ENCODE results near the gene GRID2IP.

DNA sequence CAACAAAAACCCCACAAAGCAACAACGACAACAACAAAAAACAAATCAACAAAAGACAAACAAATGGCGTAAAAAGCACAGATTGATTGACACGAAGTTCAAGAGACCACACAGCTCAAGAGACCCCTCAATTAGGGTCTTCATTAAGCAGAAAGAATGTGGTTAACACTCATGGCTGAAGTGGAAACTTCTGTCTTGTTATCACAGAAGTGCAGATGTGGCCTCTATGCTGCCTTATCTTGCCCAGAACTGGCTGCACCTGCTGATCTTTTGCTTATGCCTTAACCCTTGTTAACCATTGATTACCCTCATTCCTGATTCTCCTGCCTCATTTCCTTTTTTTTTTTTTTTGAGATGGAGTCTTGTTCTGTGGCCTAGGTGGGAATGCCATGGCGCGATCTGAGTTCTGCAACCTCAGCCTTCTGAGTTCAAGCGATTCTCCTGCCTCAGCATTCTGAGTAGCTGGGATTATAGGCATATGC lies 100.0 kb downstream of the GRID2IP start:
- TF ChIP-seq, protein P1, sequence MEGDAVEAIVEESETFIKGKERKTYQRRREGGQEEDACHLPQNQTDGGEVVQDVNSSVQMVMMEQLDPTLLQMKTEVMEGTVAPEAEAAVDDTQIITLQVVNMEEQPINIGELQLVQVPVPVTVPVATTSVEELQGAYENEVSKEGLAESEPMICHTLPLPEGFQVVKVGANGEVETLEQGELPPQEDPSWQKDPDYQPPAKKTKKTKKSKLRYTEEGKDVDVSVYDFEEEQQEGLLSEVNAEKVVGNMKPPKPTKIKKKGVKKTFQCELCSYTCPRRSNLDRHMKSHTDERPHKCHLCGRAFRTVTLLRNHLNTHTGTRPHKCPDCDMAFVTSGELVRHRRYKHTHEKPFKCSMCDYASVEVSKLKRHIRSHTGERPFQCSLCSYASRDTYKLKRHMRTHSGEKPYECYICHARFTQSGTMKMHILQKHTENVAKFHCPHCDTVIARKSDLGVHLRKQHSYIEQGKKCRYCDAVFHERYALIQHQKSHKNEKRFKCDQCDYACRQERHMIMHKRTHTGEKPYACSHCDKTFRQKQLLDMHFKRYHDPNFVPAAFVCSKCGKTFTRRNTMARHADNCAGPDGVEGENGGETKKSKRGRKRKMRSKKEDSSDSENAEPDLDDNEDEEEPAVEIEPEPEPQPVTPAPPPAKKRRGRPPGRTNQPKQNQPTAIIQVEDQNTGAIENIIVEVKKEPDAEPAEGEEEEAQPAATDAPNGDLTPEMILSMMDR (conservative IDR thresholded peaks at IDR 0.05): no peak
- no peak for TF ChIP-seq ZFX (IDR thresholded peaks at IDR 0.05)

All from C4-2B (cell line).